K562 (cell line): Measurements from ENCODE around the gene DUSP28. TPM values are rescaled to one million over a fixed set of nuclear protein-coding genes. Genes with fewer than 3 reads are reported as not detected.

Experiments
- ATAC-seq: fragments of 200-7000 bp; cut with Tn5 transposase; 3 replicates; pipeline ENCODE4 v1.9.1; 2020; ENCODE audit warnings: moderate library complexity
- BruUV-seq: library from RNA; stranded (reverse); fragments of 400-500 nt; replicated peaks from 2 replicates; lab custom pipeline; 2021; lab: Mats Ljungman, UMichigan
- CTCF ChIA-PET: fragments of 300-600 bp; formaldehyde crosslinking; extraction: SDS; loops from one replicate; lab custom pipeline; 2021; ENCODE audit warnings: low intra/inter-chr PET ratio; lab: Yijun Ruan, JAX
- POLR2A ChIA-PET: fragments of 300-600, 350-650 bp; sonication (Branson Sonifier 250); formaldehyde crosslinking; extraction: SDS; loops from one replicate; lab custom pipeline; 2021; ENCODE audit warnings: antibody characterized with exemption, inconsistent platforms; lab: Yijun Ruan, JAX
- DNase-seq, 4 experiments: peaks; one replicate each; pipeline versions ENCODE4 v3.0.0 to v3.0.0-alpha.2; 2011 to 2018; ENCODE audit warnings: low spot score in 3 of 4, mixed read lengths in 3 of 4; ENCODE audit errors: extremely low read depth in 1 of 4
- FAIRE-seq: peaks from 2 replicates; lab custom pipeline; 2011; peaks lifted over from hg19 to GRCh38; lab: Jason Lieb, UNC
- H2AFZ ChIP-seq: 2 replicates; pipeline ENCODE4 v1.6.0; 2011; ENCODE audit warnings: low read depth, low read length, control low read depth, inconsistent platforms
- H3K27ac ChIP-seq: fragments of 200-600 bp; 3 replicates; pipeline ENCODE4 v1.8.0; 2011; ENCODE audit warnings: low read depth, mild to moderate bottlenecking, control low read depth, inconsistent platforms, low read length, moderate library complexity, mixed read lengths; ENCODE audit errors: extremely low read depth
- H3K27me3 ChIP-seq, 2 experiments: fragments of 300-600 bp in 1 of 2; 2 replicates in 1 of 2; 3 replicates in 1 of 2; pipeline versions ENCODE4 v1.6.0 to v1.8.0; 2011; ENCODE audit warnings: inconsistent platforms in 2 of 2, low read length in 2 of 2, mild to moderate bottlenecking in 1 of 2, mixed read lengths in 1 of 2, moderate library complexity in 1 of 2; ENCODE audit not compliant: control insufficient read depth in 2 of 2, insufficient read depth in 2 of 2
- H3K36me3 ChIP-seq: fragments of 300-600 bp; 3 replicates; pipeline ENCODE4 v1.8.0; 2011; ENCODE audit warnings: mild to moderate bottlenecking, low read length, inconsistent platforms; ENCODE audit not compliant: control insufficient read depth, insufficient read depth
- H3K4me1 ChIP-seq, 2 experiments: fragments of 200-600 bp in 1 of 2; replicated peaks in 1 of 2; 2 replicates in 1 of 2; 3 replicates in 1 of 2; pipeline versions ENCODE4 v1.5.1 to v1.8.0; 2011; ENCODE audit warnings: inconsistent platforms in 2 of 2, low read length in 2 of 2, mild to moderate bottlenecking in 1 of 2, mixed read lengths in 1 of 2, moderate library complexity in 1 of 2; ENCODE audit not compliant: control insufficient read depth in 2 of 2, insufficient read depth in 2 of 2
- H3K4me2 ChIP-seq: 2 replicates; pipeline ENCODE4 v1.6.1; 2011; ENCODE audit warnings: low read length, control low read depth, inconsistent platforms, mixed read lengths; ENCODE audit not compliant: insufficient read depth
- H3K4me3 ChIP-seq: fragments of 200-600 bp; sonication (generic), shearing (Covaris generic); 2 replicates; pipeline ENCODE4 v1.5.1; 2016; ENCODE audit warnings: control low read depth, inconsistent platforms
- H3K79me2 ChIP-seq: fragments of 200-600 bp; 3 replicates; pipeline ENCODE4 v1.8.0; 2011; ENCODE audit warnings: low read length, inconsistent platforms; ENCODE audit not compliant: control insufficient read depth, insufficient read depth
- H3K9ac ChIP-seq, 2 experiments: 2 replicates each; pipeline versions ENCODE4 v1.6.0 to v1.6.1; 2011; ENCODE audit warnings: low read depth in 2 of 2, low read length in 2 of 2, control low read depth in 1 of 2, inconsistent platforms in 1 of 2, mild to moderate bottlenecking in 1 of 2, mixed read lengths in 1 of 2; ENCODE audit not compliant: insufficient read depth in 1 of 2
- H3K9me1 ChIP-seq: one replicate; pipeline ENCODE4 v1.6.0; 2011; ENCODE audit warnings: inconsistent platforms, mild to moderate bottlenecking, low read length, moderate library complexity; ENCODE audit not compliant: control insufficient read depth, insufficient read depth
- H3K9me3 ChIP-seq: replicated peaks from 2 replicates; pipeline ENCODE4 v1.5.1; 2011; ENCODE audit warnings: low read depth, low read length, inconsistent platforms; ENCODE audit not compliant: control insufficient read depth, insufficient read depth
- H4K20me1 ChIP-seq: replicated peaks from 2 replicates; pipeline ENCODE4 v1.6.1; 2011; ENCODE audit warnings: low read length, inconsistent platforms, mixed read lengths; ENCODE audit not compliant: control insufficient read depth, insufficient read depth
- MBD2 ChIP-seq: sonication (generic); IDR thresholded peaks from 2 replicates; pipeline ENCODE4 v1.6.1; 2016; ENCODE audit warnings: low read depth, borderline replicate concordance
- MTA3 ChIP-seq: fragments of 450-650 bp; formaldehyde crosslinking; IDR thresholded peaks from 2 replicates; pipeline ENCODE4 v1.6.1; 2017; ENCODE audit warnings: mild to moderate bottlenecking, borderline replicate concordance
- POLR2AphosphoS5 ChIP-seq: IDR thresholded peaks from 2 replicates; pipeline ENCODE4 v1.6.1; 2011; ENCODE audit warnings: mild to moderate bottlenecking, low read depth, low read length, moderate library complexity; ENCODE audit not compliant: control insufficient read depth, insufficient read depth
- SRSF1 ChIP-seq: fragments of 200-400 bp; formaldehyde crosslinking; IDR thresholded peaks from 2 replicates; pipeline ENCODE4 v1.6.1; 2017; ENCODE audit warnings: mild to moderate bottlenecking, low read depth, low read length, moderate library complexity
- STAT5B ChIP-seq: fragments of 250-450 bp; sonication (Bioruptor Pico); IDR thresholded peaks from 2 replicates; pipeline ENCODE4 v1.8.0; 2021; ENCODE audit warnings: mild to moderate bottlenecking, inconsistent platforms
- TEAD1 ChIP-seq, 2 experiments: fragments of 450-650 bp in 1 of 2; sonication (generic) in 1 of 2; formaldehyde crosslinking; IDR thresholded peaks; 2 replicates each; pipeline versions ENCODE4 v1.4.0 to v1.8.0; 2020 to 2022; ENCODE audit warnings: mild to moderate bottlenecking in 2 of 2, missing genetic modification reagents in 1 of 2
- TFE3 ChIP-seq: fragments of 450-650 bp; formaldehyde crosslinking; IDR thresholded peaks from 2 replicates; pipeline ENCODE4 v1.4.0; 2020; ENCODE audit warnings: mild to moderate bottlenecking, mixed read lengths
- ZNF445 ChIP-seq: fragments of 250-450 bp; sonication (Bioruptor Pico); IDR thresholded peaks from 2 replicates; pipeline ENCODE4 v1.4.0; 2020; ENCODE audit warnings: low read depth, mild to moderate bottlenecking, moderate library complexity
- WGBS: fragments of 100-300 bp; shearing (Covaris generic); methylation state at CpG from one replicate; pipeline ENCODE4 v1.1.6; 2016; ENCODE audit warnings: low coverage, mixed read lengths; ENCODE audit not compliant: insufficient coverage; ENCODE audit errors: missing lambda C conversion rate; 5-methylcytosine and 5-hydroxymethylcytosine counted together
- in situ Hi-C: fragments of 300-500 bp; cut with MboI; formaldehyde crosslinking; loops from 4 replicates; pipeline ENCODE4 v1.15.0; 2018; ENCODE audit warnings: inconsistent platforms, mixed read lengths
- intact Hi-C: fragments of 100-400 bp; cut with micrococcal nuclease; formaldehyde crosslinking; loops from 2 replicates; pipeline ENCODE4 v1.14.2; 2022
- polyA plus RNA-seq, 8 experiments: library from polyadenylated mRNA; depleted of rRNA in 4 of 8; stranded (reverse) in 5 of 8; unstranded in 3 of 8; fragments of >200 nt; fragmentation: Nextera tagmentation in 2 of 8; fragmentation: Illumina TruSeq in 1 of 8; extraction: Ambion mirVana in 2 of 8; extraction: Trizol in 1 of 8; gene quantifications; 2 replicates each; pipeline versions ENCODE4 v1.2.1 to v1.2.3, GENCODE V29; 2011 to 2014; ENCODE audit warnings: inconsistent platforms in 1 of 8, missing spikeins in 1 of 8
- total RNA-seq, 7 experiments: library from RNA; depleted of rRNA in 6 of 7; stranded (reverse); fragments of >200 nt in 6 of 7; fragmentation: Illumina TruSeq in 2 of 7; extraction: Trizol in 2 of 7; gene quantifications; 2 replicates each; pipeline versions ENCODE4 v1.2.1 to v1.2.3, GENCODE V29; 2011 to 2021; ENCODE audit warnings: low replicate concordance in 1 of 7

DUSP28 gene
- total and polyA plus RNA-seq, 9 of the 15 experiments (the other 6 are each of a cell fraction or from before 2014, with no cell fraction given): 2.8 to 8.1 (median 4.2) TPM

- no peaks in the 10 kb centered on the region for H4K20me1 ChIP-seq
- POLR2A ChIA-PET: interaction anchor here (1.0 kb wide), 1 partner anchor 64 kb away, joined by 4 read pairs; no protein-coding TSS in a partner anchor
- peak overlapping the region; percentile 96 for H3K27ac ChIP-seq
- BruUV-seq: no TSS peak
- H2AFZ ChIP-seq: no peak overlapping the region
- ATAC-seq (no peak), DNase-seq (no peak), FAIRE-seq (peak; percentile 6)
- H3K36me3 ChIP-seq: peaks cover 43% of the 10 kb centered on the region
- H3K4me3 ChIP-seq: peak overlapping the region; percentile 77
- peak overlapping the region; percentile 90 for H3K4me2 ChIP-seq
- H3K79me2 ChIP-seq: peaks cover 81% of the 10 kb centered on the region
- H3K4me1 ChIP-seq: peaks cover 29 to 44% of the 10 kb centered on the region in 2 experiments
- peak overlapping the region; percentile 87 to 88; a peak in 3 of 4 replicates for H3K9ac ChIP-seq
- 38% methylated on average over 3 of the region's 3 CpGs for WGBS
- in situ Hi-C loops: no loop called here
- no peaks in the 10 kb centered on the region for H3K27me3 ChIP-seq
- no peaks in the 10 kb centered on the region for H3K9me1 ChIP-seq
- CTCF ChIA-PET: no interaction called here
- intact Hi-C loops: no loop called here
- H3K9me3 ChIP-seq: 0 out of 2 replicates have a peak, but pooled peaks cover 1% of the 10 kb centered on the region
- TF ChIP-seq SRSF1 (no peak), TFE3 (no peak), MTA3 (no peak), ZNF445 (CRISPR knock-in tag) (no peak), MBD2 (no peak), POLR2AphosphoS5 (0 out of 2 replicates have a peak, but pooled peaks have one; percentile 8), TEAD1 (CRISPR knock-in tag; IDR thresholded peaks at IDR 0.05) (no peak), STAT5B (no peak)
Measured at GRCh38 chr2:240559286-240559685, 871 bp upstream of the DUSP28 start.
